ENCODE measurements around the gene S100A6.
"Not testable (repeated sequence)": the region's sequence is repeated elsewhere in the genome, so short reads cannot be mapped to it uniquely, and the experiment has no call there.

Gene S100A6

DNA sequence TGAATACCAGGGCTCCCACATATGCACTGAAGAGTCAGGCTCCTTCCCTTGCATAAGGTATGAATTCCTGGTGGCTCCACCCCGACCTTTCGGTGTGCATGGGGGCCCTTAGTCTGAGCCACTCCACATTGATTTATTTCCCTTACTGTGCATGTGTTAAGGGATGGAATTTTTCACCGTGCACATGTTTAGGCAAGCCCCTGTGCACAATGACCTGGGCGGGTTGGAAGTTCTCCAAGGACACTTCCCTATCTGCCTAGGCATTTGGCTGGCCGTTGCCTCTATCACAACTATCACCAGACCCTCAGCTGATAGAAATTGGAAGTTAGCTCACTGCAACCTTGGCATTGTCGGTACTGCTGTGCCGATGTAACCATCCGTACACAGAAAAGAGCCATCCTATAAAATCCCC, 9.7 kb downstream of the S100A6 start:
- H3K27ac ChIP-seq: peak overlapping the region; percentile 98
- TF ChIP-seq, protein P1, sequence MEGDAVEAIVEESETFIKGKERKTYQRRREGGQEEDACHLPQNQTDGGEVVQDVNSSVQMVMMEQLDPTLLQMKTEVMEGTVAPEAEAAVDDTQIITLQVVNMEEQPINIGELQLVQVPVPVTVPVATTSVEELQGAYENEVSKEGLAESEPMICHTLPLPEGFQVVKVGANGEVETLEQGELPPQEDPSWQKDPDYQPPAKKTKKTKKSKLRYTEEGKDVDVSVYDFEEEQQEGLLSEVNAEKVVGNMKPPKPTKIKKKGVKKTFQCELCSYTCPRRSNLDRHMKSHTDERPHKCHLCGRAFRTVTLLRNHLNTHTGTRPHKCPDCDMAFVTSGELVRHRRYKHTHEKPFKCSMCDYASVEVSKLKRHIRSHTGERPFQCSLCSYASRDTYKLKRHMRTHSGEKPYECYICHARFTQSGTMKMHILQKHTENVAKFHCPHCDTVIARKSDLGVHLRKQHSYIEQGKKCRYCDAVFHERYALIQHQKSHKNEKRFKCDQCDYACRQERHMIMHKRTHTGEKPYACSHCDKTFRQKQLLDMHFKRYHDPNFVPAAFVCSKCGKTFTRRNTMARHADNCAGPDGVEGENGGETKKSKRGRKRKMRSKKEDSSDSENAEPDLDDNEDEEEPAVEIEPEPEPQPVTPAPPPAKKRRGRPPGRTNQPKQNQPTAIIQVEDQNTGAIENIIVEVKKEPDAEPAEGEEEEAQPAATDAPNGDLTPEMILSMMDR (conservative IDR thresholded peaks at IDR 0.05; ENCODE audit: low read depth): no peak
- CTCF ChIA-PET: interaction anchor here (0.6 to 1.5 kb wide), 3 partner anchors 16 to 173 kb away, joined by 3 to 4 read pairs (median 3); no protein-coding TSS in a partner anchor
- POLR2A ChIA-PET (ENCODE audit: low non-redundant PET): interaction anchor here (0.5 to 2.7 kb wide), 5 partner anchors 9 to 108 kb away, joined by 3 to 7 read pairs (median 5); partner anchors contain the start of genes S100A2 and S100A6
- DNase-seq (ENCODE audit: low spot score): peak; percentile 47

DNA sequence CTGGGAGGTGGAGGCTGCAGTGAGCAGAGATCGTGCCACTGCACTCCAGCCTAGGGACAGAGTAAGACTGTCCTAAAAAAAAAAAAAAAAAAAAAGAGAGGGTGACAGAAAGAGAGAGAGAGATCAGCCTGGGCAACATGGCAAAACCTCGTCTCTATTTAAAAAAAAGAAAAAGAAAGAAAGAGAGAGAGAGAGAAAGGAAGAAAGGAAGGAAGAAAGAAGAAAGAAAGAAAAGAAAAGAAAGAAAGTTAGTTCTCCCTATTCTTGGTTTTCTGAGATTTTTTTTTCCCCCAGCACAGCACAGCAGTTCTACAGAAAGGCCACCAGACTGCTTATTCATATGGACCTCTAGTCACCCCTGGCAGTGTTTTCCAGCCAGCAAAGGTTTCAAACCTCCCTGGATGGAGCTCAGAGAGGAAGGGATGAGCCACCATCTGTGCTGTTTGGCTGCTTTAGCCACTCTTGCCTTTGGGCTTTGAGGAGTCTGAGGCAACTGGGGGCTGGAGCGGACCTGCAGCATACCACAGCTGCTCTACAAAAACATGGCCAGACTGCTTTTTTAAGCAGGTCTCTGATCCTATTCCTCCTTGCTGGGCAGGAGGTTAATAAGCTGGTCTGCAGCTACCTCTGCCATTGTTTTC, 10.6 kb downstream of the S100A6 start:
- H3K27ac ChIP-seq: peak overlapping the region; percentile 98
- TF ChIP-seq, protein P1 (conservative IDR thresholded peaks at IDR 0.05; ENCODE audit: low read depth): no peak
- DNase-seq (ENCODE audit: low spot score): no peak
- POLR2A ChIA-PET (ENCODE audit: low non-redundant PET): interaction anchor here (1.3 to 2.7 kb wide), 4 partner anchors 10 to 41 kb away, joined by 3 to 7 read pairs (median 6); partner anchors contain the start of genes S100A2 and S100A6
- CTCF ChIA-PET: no interaction called here

DNA sequence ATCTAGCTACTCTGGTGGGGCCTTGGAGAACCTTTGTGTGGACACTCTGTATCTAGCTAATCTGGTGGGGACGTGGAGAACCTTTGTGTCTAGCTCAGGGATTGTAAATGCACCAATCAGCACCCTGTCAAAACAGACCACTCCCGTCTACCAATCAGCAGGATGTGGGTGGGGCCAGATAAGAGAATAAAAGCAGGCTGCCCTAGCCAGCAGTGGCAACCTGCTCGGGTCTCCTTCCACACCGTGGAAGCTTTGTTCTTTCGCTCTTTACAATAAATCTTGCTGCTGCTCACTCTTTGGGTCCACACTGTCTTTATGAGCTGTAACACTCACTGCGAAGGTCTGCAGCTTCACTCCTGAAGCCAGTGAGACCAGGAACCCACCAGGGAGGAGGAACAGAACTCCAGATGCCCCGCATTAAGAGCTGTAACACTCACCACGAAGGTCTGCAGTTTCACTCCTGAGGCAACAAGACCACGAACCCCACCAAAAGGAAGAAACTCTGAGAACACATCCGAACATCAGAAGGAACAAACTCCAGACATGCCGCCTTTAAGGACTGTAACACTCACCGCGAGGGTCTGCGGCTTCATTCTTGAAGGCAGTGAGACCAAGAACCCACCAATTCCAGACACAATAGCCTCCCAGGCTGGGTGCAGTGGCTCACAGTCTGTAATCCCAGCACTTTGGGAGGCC, 13.3 kb downstream of the S100A6 start:
- peak overlapping the region; percentile 54 for H3K27ac ChIP-seq
- CTCF ChIA-PET: interaction anchor here (0.6 kb wide), 2 partner anchors 12 to 487 kb away, joined by 3 to 5 read pairs; no protein-coding TSS in a partner anchor
- POLR2A ChIA-PET (ENCODE audit: low non-redundant PET); DNase-seq (ENCODE audit: low spot score): not testable (repeated sequence)

DNA sequence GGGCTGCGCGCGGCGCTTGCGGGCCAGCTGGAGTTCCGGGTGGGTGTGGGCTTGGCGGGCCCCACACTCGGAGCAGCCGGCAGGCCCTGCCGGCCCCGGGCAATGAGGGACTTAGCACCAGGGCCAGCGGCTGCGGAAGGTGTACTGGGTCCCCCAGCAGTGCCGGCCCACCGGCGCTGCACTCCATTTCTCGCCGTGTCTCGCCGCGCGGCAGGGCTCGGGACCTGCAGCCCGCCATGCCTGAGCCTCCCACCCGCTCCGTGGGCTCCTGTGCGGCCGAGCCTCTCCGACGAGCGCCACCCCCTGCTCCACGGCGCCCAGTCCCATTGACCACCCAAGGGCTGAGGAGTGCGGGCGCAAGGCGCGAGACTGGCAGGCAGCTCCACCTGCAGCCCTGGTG, 14.0 kb downstream of the S100A6 start:
- CTCF ChIA-PET: interaction anchor here (1.0 kb wide), 1 partner anchor 11 kb away, joined by 3 read pairs; no protein-coding TSS in a partner anchor
- POLR2A ChIA-PET (ENCODE audit: low non-redundant PET); DNase-seq (ENCODE audit: low spot score): not testable (repeated sequence)
- peak overlapping the region; percentile 54 for H3K27ac ChIP-seq

DNA sequence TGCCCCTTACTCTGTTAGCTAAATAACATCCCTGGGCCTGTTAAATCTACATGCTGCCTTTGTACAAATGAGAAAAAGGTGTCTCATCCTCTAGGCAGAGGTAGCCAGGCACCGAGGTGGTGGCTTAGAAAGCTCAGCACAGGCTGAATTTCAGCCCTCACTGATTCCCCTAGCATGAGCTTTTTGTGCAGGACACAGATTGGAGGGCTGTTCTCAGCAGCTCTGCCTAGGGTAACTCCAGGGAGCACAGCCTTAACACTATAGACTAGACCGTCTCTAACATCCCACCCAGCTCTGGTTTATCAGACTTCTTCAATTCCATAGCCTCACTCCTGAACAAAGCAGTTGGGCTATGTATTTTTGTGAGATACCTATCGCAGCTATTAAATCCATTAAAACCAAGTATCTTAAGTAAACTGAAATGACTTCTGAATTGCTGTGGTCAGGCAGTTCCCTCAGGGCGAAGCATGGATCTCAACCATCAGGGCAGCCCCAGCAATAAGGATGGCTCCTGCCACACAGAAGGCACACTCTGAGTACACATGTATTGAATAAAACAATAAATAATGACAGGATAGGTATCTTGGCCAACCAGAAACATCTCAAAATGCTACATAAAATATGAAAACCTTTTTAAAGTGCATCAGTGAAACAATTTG, 14.8 kb downstream of the S100A6 start:
- TF ChIP-seq, protein P1 (conservative IDR thresholded peaks at IDR 0.05; ENCODE audit: low read depth): no peak
- DNase-seq (ENCODE audit: low spot score): no peak
- POLR2A ChIA-PET (ENCODE audit: low non-redundant PET): no interaction called here
- peak overlapping the region; percentile 54 for H3K27ac ChIP-seq
- CTCF ChIA-PET: interaction anchor here (1.0 kb wide), 1 partner anchor 10 kb away, joined by 3 read pairs; no protein-coding TSS in a partner anchor

DNA sequence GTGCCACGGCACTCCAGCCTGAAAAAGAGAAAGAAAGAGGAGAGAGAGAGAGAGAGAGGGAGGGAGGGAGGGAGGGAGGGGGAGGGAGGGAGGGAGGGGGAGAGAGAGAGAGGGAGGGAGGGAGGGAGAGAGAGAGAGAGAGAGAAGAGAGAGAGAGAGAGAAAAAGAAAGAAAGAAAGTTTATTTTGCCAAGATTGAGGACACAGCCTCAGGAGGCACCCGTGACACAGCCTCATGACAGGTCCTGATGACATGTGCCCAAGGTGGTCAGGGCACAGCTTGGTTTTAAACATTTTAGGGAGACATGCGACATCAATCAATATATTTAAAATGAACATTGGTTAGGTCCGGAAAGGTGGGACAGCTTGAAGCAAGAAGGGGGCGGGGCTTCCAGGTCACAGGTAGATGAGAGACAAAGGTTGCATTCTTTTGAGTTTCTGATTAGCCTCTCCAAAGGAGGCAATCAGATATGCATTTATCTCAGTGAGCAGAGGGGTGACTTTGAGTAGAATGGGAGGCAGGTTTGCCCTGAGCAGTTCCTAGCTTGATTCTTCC, 15.6 kb downstream of the S100A6 start:
- CTCF ChIA-PET: interaction anchor here (1.3 kb wide), 1 partner anchor 12 kb away, joined by 6 read pairs; no protein-coding TSS in a partner anchor
- POLR2A ChIA-PET (ENCODE audit: low non-redundant PET); DNase-seq (ENCODE audit: low spot score); H3K27ac ChIP-seq: not testable (repeated sequence)

DNA sequence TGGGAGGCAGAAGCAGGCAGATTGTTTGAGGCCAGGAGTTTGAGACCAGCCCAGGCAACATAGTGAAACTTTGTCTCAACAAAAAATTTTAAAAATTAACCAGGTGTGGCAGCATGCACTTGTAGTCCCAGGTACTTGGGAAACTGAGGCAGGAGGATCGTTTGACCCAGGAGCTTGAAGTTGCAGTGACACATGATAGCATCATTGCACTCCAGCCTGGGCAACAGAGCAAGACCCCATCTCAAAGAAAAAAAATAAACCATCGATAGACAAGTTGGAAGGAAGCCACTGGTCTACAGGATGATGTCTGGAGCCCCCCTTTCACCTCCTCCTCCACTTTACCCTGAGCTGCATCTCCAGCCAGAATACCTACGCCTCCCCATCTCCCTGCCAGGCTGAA, 16.5 kb downstream of the S100A6 start:
- H3K27ac ChIP-seq: 0 out of 2 replicates have a peak overlapping the region, but pooled peaks have one; percentile 15
- POLR2A ChIA-PET (ENCODE audit: low non-redundant PET): no interaction called here
- DNase-seq (ENCODE audit: low spot score): no peak
- TF ChIP-seq, protein P1 (conservative IDR thresholded peaks at IDR 0.05; ENCODE audit: low read depth): no peak
- CTCF ChIA-PET: interaction anchor here (1.0 to 1.3 kb wide), 2 partner anchors 13 to 99 kb away, joined by 3 to 6 read pairs; no protein-coding TSS in a partner anchor
